GM19035 (cell line): ENCODE data around the gene C2CD3.

Source experiments
- ATAC-seq: cut with Tn5 transposase; IDR thresholded peaks from one replicate; pipeline ENCODE4 v1.9.1; 2021; ENCODE audit not compliant: unreplicated experiment

C2CD3 gene

DNA sequence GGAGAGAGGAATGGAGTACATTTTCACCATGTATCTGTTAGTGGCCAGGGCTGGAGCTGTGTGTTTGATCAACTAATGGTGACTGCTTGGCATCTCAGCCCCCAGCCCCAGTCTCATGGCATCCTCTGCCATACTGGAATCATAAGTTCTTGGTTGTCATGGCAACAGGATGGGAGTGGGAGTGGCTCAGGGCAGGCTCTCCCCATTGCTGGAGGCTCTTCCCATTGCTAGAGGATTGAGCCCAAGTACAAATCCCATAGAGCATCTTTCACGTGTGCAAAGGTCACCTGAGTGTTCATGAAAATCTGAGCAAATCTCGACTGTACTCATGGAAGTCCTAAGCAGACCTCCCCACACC, 205.1 kb downstream of the C2CD3 start:
- ATAC-seq = no peak

DNA sequence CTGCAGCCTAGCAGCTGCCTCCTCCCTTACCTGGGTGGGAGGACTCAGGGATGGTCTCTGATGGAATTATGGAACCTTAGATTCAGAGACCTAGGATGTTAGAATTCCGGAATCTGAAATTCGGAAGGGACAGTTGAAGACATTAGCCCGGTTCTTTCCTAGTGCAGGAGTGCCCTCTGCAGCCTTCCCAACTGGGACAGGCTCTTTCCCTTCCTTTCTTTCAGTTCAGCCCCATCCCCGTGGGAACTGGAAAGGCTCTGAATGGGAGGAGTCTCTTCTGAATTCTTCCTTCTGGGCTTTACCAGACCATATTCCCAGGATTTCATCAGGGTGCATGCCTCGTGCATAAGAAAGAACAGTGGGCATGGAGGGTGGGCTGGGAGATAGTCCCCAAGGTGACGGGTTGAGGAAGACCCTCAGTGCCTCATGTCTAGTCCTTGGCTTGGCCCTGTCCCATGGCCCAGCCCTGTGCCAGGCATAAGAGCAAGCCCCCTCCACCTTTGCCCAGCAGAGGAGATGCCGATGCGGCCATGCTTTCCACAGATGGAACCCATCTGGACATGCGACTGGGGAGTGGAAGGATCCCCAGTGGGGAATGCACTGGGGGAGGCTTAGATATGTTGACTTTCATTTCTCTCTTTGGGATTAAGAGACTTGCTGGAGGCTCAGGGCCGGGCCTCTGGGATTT, 205.6 kb downstream of the C2CD3 start:
- no peak for ATAC-seq

DNA sequence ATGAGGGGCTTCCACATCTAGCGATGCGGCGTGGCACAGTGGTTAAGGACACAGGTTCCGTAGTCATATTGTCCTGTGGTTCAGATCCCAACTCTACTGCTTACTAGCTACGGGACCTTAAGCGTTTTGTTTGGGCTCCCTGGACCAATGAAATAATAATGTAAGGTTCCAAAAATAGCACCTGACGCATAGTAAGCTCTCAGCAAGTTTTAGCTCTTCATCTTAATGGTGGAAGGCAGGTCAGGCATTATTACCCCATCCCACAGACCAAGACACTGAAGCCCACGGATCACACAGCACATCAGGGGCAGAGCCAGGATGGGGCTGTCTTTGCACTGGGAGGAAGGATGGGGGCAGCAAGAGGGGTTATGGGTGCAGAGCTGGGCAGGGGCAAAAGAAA, 206.9 kb downstream of the C2CD3 start:
- no peak for ATAC-seq
